ENCODE data around the gene GRAMD2B.
"Not testable (repeated sequence)": the region's sequence is repeated elsewhere in the genome, so short reads cannot be mapped to it uniquely, and the experiment has no call there.

The GRAMD2B gene

GRCh38 chr5:126413856-126414255 lies 9.4 kb upstream of the GRAMD2B start:
- DNase-seq: no peak

- no peak for DNase-seq
These were observed 8.2 kb upstream of the GRAMD2B start for GRCh38 chr5:126414874-126415502.

- DNase-seq: no peak
These were observed 7.4 kb upstream of the GRAMD2B start for GRCh38 chr5:126415789-126416188.

GRCh38 chr5:126416266-126416925 lies 6.8 kb upstream of the GRAMD2B start:
- no peak for DNase-seq

GRCh38 chr5:126417178-126417577 lies 6.0 kb upstream of the GRAMD2B start:
- DNase-seq: no peak

- DNase-seq: no peak
These were observed 4.1 kb upstream of the GRAMD2B start for GRCh38 chr5:126419102-126419501.

GRCh38 chr5:126428421-126428820 lies 5.2 kb downstream of the GRAMD2B start:
- no peak for DNase-seq

GRCh38 chr5:126430631-126431030 lies 7.4 kb downstream of the GRAMD2B start:
- DNase-seq: no peak

- no peak for DNase-seq
These were observed 10.5 kb downstream of the GRAMD2B start for GRCh38 chr5:126433701-126434100.

GRCh38 chr5:126435261-126435660 lies 12.1 kb downstream of the GRAMD2B start:
- DNase-seq: no peak

GRCh38 chr5:126435714-126436113 lies 12.5 kb downstream of the GRAMD2B start:
- DNase-seq: no peak

- no peak for DNase-seq
These were observed 14.5 kb downstream of the GRAMD2B start for GRCh38 chr5:126437721-126438120.

- no peak for DNase-seq
These were observed 15.1 kb downstream of the GRAMD2B start for GRCh38 chr5:126438267-126438666.

- no peak for DNase-seq
These were observed 15.7 kb downstream of the GRAMD2B start for GRCh38 chr5:126438868-126439267.

GRCh38 chr5:126439724-126440123 lies 16.5 kb downstream of the GRAMD2B start:
- DNase-seq: not testable (repeated sequence)

- DNase-seq: no peak
These were observed 18.0 kb downstream of the GRAMD2B start for GRCh38 chr5:126441230-126441629.

- no peak for DNase-seq
These were observed 20.2 kb downstream of the GRAMD2B start for GRCh38 chr5:126443374-126443851.

GRCh38 chr5:126444137-126444536 lies 20.9 kb downstream of the GRAMD2B start:
- DNase-seq: no peak

GRCh38 chr5:126445502-126446174 lies 22.4 kb downstream of the GRAMD2B start:
- no peak for DNase-seq

- no peak for DNase-seq
These were observed 23.5 kb downstream of the GRAMD2B start for GRCh38 chr5:126446498-126447224.

- DNase-seq: no peak
These were observed 25.5 kb downstream of the GRAMD2B start for GRCh38 chr5:126448720-126449119.

GRCh38 chr5:126449751-126450271 lies 26.6 kb downstream of the GRAMD2B start:
- DNase-seq: peak; percentile 34

- DNase-seq: no peak
These were observed 27.1 kb downstream of the GRAMD2B start for GRCh38 chr5:126450346-126450745.
